GM21576 (cell line): Measurements from ENCODE around the gene MEN1.

ENCODE experiments used
- ATAC-seq: cut with Tn5 transposase; IDR thresholded peaks from one replicate; pipeline ENCODE4 v1.9.1; 2021; ENCODE audit warnings: mild to moderate bottlenecking, moderate library complexity; ENCODE audit not compliant: unreplicated experiment

MEN1 gene

DNA sequence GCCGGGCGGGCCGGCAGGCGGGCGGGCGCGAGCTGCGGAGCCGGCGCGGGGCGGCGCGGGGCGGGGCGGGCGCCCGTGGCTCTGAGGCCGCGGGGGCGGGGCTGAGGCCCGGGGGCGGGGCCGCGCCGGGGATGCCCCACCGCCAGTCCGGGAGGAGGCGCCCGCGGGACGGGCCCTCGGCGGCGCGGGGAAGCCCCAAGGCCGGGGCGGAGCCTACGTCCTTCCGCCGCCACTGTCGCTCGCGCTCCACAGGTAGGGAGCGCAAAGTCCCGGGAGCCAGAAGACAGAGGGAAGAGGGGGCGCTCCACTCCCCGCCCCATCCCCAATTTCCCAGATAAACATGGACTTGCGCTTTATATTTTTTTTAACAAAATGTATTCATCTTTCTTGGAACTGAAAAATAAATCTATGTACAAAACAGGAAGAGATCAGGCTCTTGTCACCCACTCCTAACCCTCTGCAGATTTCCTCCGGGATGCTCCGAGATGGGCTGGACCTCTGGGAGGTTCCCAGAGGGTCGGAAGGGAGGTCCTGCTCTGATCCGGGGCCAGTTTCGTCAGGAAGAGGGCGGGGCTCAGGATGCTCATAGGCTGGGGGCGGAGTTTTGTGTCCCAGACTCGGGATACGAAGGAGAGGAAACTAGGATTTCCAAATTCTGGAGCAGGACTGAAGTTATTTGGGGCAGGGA lies 7.0 kb downstream of the MEN1 start, which contains the start of gene MAP4K2:
Gene MAP4K2, minus strand, starts transcription at position 57 of the 688 bp plus-strand sequence. CDS start 65 bp downstream, outside the sequence.
- ATAC-seq, result peak; percentile 57

DNA sequence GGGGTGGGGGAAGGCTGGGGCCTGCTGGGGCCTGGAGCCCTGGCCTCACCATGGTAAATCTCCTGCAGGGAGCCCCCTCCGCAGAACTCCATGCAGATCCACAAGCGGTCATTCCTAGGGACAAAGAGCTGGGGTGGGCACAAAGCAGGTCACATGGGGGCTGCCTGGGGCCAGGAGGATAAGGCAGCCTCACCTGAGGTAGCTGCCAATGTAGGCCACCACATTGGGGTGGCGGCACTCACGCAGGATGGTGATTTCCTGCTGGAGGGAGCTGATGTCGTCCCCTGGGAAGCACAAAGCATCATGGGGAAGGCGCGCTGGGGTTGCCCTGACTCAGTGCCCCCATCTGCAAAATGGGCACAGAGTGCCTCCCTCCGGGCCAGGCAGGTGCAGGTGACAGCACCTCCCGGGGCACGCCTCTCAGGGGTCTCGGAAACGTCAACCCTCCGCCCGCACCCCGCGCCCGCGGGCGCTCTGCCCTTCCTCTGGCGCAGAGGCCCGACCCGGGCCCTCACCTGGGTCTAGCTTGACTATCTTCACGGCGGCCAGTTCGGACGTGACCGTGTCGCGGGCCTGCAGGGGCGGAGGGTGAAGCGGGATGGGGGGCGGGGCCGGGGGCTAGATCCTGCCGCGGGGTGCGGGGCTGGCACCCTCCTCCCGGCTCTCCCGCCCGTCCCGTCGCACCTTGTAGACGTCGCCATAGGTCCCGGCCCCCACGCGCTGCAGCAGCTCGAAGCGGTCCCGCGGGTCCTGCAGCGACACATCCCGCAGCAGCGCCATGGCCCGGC lies 7.8 kb downstream of the MEN1 start:
- ATAC-seq, result peak; percentile 18

DNA sequence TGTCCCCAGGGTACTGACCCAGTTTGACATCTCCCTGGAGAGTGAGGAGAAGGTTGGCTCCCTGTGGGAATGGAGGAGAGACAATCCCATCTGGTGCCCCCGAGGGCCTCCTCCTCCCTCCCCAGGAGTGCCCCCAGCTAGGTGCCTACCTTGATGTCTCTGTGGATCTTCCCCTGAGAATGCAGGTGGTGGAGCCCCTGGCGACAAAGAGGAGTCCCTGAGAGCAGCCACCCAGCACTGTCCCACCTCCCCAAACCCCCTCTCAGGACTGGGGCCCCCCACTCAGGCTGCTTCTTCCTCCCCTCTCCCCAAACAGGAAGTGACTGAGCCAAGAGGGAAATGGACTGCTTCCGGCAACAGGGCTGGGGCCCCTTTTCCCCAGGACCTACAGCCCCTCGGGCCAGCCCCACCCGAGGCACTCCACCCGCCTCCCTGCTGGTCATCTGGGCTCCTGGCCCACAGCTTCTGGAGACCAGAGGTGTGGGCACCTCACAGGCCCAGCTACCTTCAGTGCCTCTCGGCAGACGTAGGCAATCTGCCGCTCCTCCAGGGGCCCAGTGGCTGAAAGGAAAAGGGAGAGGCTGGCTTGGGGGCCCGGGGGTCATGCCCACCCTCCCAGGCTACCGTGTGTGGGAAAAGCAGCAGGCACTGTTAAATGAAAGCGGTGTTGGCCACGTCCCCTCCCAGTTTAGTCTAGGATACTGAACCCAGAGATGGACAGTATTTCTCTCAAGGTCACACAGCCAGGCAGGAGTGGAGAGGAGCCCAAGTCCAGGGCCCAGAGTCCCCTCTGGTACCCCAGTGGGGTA lies 8.6 kb downstream of the MEN1 start:
- ATAC-seq, result no peak

DNA sequence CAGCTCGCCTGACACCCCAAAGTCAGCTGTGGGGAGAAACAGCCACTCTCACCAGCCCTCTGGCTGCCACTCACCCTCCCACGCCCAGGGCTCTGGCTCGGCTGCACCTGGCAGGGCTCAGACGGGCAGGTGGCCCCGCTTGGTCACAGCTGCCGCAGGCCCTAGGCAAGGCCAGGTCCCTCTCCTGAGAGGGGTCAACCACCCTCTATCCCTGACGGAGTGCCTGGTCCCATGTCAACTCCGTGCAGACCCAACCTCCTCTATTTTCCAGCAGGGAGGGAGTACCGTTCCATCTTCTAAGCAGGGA lies 9.2 kb downstream of the MEN1 start:
- no peak for ATAC-seq

DNA sequence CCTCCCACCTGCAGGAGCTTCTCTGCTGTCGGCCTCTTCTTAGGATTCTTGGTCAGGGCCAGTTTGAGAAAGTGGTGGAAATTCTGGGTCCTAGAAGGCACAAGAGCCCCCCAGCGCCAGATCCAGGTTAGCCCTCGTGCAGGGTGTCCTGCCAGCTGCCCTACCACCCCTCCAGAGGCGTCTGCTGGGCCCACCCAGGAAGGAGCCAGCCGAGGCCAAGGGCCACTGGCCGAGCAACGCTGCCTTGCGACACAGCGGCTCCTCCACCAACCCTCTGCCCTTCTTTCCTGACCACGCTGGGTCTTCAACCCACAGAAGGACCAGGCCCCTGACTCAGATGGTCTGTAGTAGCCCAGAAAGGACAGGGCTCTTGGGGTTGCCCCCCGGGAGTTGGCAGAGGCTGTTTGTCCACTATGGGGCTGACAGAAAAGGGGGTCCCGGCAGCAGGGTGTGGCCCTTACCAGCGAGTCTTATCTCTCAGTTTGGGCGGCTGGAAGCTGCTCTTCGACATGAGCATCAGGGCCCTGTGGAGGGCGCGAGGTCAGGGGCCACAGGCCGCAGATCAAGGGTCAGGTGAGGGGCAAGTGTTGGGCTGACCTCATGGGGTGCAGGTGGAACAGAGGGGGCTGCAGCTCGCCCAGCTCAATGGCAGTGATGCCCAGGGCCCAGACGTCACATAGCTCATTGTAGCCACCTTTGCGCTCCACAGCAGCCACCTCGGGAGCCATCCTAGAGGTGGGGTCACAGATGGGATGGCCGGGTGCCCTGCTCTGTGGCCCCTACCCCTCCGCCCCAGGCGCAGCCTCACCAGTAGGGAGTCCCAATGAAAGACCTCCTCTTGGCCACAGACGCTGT lies 9.8 kb downstream of the MEN1 start:
- ATAC-seq, result no peak

DNA sequence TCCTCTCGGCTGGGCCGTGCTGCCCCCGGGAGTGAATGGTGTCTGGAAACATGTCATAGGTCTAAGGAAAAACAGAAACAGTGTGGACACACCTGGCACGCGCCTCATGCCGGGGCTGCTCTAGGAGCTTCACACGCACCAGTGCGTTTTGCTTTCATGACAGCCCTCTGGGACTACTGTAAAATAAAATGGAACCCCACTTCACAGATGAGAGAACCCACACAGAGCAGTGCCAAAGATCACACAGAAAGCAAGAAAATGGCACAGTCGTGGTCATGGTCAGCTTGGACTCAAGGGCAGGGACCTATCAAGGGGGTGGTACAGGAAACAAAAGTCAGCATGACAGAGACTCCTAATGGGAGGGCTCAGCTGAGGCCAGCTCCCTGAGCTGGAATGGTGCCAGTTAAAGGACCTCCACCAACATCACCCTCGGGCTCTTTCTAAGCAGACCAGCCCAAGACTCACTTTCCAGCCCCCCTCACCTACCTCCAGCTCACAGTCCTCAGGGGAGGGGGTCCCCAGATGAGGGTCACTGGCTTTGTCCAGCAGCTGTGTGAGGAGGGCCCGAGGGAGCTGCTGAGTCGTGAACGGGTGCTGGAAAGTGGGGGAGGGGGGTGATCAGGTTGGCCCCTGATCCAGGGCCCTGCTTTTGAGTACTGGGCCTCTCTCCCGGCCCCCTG lies 10.6 kb downstream of the MEN1 start:
- ATAC-seq, result no peak

DNA sequence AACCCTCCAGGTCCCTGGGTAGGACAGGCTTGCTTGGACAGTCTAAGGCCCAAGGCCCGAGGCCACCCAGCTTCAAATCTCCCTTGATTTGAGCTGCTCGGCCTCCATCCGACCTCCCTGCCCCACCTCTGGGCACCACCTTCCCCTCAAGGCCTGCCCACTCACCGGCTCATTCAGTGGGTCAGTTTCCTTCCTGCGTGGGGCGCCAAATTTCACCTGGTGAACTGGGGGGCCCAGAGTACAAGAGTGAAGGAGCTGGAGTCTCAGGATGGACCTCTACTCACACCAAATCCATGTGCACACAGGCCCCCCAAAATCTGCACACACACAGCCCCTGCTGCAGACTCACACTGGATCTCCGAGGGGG lies 11.1 kb downstream of the MEN1 start:
- no peak for ATAC-seq

DNA sequence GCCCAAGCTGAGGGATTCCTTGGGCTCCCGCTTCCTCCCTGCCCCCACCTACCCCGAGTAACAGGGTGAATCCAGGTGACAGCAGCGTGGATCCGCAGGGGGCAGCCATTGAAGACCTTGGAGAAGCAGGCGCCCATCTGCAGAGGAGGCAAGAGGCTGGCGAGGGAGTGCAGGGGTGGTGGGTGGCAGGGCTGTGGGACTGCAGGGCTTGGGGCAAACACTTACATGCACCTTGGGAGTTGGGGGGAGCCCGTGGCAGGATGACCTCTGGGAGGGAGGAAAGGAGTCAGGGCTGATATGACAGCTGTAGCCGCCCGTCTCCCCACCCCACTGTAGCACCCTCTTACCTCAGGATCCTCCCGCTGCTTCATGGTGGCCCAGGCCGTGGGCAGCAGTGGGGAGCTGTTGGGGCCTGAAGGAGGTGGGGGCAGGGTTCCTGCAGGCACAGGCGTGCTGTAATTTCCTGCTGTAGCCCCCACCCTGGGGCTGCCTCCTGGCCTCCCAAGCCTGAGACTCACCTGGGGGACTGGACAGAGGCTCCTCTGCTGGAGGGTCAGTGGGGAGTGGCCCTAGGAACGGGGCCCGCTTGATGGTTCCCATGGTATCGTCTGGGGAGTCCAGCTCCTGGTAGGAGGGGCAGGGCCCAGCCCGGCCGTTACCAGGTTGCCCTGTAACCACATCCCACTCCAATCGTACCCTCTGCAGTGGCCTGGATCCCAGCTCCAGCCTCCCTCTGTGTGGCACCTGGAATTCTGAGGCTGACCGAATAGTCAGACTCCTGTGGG lies 13.4 kb downstream of the MEN1 start:
- ATAC-seq, result no peak

DNA sequence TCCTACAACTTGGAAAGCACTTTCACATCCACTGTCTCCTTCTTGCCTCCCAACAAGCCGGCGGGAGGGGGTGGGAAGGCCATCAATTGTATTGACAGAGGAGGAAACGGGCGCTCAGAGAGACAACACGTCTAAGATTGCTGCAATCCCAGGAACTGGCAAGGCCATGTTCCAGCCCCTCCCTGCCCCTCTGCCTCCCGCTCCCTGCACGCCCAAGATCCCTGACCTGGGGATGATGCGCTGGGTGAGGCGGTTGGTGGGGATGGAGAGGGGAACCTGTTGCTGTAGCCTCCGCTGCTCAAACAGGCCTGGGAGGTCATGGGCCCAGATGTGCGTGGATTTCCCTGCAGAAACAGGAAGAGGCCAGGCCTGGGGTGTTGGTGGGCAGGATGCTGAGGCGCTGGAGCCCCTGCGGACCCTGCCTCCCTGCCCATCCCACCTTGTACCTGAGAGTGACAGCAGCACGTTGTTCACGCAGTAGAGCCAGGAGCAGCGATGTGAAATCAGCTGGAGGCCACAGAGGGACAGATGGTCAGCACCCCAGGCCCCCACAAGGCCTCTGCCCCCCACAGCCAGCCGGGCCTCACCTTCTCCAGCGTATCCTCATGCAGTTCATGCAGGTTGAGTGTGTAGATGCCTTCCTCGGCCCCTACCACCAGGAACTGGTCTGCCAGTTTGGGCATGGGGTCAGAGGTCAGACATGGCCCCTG lies 14.1 kb downstream of the MEN1 start:
- no peak for ATAC-seq

DNA sequence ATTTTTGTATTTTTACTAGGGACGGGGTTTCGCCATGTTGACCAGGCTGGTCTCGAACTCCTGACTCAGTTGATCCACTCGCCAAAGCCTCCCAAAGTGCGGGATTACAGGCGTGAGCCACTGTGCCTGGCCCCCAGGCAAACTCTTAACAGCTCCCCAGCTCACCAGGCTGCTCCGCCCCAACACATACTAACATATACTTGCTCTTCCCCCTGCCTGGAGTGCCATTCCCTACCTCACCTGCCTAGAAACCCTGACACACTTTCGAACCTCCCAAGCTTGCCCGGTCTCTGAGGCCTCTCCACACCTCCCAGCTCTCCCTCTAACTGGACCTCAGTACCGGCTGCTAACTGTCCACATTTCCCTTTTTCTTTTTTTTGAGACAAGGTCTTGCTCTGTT lies 15.8 kb downstream of the MEN1 start:
- no peak for ATAC-seq

DNA sequence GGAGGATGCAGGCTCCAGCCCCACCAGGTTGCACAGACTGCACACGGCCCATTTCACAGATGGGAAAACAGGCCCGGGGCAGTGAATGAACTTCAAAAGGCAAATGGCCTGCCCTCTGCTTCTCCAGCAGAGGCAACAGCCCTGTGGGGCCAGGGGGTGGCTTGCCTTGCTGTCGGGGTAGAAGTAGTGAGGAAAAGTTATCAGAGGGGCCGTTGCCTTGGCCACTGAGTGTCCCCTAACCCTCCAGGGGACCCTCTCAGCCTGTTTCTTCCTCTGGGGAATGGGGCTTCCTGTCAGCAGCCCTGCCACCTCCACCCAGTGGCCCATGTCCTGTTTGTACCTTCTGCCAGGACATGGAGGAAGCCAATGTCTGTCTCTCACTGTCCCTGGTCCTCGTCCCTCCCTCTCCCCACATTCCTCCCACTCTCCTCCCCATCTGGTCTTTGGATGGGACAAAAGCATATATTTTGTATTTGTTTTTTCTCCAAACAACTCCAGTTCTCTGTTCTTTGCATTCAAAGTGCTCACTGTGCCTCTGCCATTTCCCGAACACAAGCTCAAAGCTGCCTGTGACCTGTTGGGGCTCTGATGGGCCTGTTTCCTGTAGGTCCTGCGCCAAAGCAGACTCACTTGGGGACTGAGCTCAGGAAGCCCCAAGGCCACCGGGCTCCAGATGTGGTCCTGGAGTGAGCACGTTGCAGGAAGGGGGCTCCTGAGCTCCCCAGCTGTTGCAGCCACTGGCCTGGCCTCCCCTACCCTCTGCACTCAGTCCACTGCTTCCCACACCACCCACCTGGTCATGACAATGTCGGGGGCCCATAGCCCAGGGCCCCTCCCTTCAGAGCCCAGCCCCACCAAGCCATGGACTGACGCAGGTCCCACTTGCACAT lies 16.8 kb downstream of the MEN1 start:
- no peak for ATAC-seq

DNA sequence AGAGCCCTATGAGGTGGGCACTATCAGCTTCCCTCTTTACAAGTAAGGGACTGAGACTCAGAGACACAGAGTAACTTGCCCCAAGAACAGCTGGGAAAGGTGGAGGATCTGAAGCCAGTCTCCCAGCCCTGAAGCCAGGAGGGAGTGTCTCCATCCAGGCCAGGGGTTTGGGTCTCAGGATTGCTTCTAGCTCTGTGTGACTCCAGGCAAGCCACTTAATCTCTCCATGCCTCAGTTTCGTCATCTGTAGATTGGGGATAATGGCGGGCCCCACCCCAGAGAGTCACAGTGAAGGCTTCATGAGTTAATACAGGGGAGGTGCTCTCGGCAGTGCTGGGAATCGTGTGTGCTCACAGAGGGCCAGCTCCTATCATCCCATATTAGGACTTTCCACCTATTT lies 17.9 kb downstream of the MEN1 start:
- no peak for ATAC-seq

DNA sequence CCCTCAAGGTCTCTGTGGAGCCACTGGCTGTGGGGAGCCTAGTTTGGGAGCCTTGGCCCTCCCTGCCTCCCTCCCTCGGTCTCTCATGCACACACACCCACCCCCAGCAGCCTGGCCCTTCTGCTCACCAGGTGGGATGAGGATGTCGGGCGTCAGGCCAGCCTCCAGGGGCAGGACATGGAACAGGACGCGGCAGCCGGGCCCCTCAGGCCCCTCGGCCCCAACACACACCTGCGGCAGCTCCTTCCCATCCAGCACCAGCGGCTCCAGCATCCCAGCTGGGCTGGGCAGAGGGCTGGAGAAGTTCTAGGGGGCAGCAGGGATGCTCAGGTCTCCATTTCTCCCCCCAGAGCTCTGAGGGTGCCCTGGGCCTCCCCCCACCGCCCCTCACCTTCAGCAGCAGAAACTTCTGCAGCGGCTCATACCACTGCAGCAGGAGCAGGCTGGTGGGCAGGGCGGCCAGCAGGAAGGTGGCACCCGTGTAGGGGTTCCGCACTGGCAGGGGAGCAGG lies 18.5 kb downstream of the MEN1 start:
- no peak for ATAC-seq

DNA sequence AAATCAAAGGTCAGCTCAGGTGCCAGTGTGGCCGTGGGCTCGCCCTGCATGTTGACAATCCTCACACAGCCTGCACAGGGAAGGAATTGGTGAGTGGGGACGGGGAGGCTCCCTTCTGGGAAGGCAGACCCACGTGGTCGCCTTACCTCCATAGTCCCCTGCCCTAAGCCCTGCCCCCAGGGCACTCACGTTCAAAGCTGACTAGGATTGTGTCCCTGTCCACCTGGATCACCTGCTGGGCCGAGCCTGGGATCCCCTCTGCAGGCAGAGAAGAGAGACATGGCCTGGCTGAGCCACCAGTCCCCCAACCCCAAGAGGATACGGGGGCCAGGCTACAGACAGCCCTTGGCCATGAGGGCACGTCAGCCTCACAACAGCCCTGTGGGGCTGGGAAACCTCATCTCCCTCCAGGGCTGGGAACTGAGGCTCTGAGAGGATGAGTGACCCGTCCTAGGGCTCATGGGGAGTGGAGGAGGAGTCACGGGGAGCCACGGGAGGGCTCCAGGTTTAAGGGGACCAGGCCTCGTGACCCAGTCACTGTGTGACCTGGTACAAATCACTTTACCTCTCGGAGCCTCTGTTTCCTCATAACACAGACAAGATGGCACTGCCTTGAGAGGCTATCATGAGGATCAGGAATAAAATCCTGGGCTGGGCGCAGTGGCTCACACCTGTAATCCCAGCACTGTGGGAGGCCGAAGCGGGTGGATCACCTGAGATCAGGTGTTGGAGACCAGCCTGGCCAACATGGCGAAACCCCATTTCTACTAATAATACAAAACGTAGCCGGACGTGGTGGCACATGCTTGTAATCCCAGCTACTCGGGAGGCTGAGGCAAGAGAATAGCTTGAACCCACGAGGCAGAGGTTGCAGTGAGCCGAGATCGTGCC lies 19.9 kb downstream of the MEN1 start:
- ATAC-seq, result no peak

DNA sequence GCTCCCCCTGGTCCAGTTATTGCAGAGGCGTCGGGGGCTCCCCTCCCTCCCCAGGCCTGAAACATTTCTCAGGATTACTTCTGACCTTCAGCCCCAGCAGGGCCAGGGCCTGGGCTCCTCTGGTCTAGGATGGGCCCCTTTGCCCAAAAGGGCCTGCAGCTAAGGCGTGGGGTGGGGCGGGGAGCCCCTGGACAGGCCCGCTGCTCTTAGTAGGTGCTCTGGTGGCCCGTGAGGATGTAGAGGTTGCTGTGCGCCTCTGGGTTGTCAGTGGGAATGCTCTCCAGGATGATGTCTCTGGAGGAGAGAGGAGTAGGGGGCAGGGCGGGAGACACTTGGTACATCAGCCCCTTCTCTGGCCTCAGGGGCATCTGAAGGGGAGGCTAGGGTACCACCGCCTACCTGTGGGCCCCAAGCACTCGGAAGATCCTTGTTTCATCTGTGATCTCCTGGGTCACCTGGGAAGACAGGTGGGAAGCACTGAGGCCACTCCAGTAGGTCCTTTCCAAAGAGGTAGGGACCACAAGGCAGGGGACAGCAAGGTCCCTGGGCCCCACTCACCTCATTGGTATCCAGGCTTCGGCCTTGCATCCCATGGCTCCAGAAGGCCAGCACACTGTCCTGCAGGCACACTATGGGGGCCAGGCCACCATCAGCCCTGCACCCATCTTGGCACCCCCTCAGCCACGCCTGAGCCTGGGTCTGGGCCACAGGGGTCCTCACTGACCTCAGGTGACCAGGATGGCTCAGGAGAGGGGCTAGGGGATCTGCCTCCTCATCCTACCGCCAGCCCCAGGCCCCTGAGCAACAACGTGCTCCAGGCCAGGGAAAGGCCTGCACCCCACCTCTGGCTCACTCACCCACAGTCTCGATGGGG lies 20.8 kb downstream of the MEN1 start:
- no peak for ATAC-seq
